Measurements from ENCODE around the gene ANXA6.
"Not testable (repeated sequence)": the region's sequence is repeated elsewhere in the genome, so short reads cannot be mapped to it uniquely, and the experiment has no call there.

ANXA6 gene

GRCh38 chr5:151157426-151158286 lies at the start of gene ANXA6:
Gene ANXA6 (minus strand): TSS chr5:151157779. CDS start chr5:151147901, 9,878 bp downstream.
- DNase-seq (ENCODE audit: low read depth) = peak; percentile 56

DNA sequence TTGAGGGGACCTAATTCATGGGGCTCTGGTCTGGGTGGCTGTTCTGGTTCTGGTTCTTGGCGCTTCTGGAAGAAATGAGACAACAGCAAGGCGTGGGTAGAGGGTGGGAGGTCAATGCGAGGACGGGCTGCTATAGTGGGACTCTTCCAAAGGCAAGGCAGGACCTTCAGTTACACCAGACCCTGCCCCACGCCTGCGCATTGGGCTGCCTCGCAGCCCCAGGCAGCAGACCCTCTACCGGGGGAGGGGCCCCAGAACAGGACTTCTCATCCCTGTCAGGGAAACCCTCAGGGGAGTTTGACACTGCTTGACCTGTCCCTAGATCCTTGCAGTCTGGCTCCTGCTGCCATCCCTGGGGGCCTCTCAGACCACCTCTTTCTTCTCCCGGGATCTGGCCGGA lies 47.8 kb upstream of the ANXA6 start:
- no peak for DNase-seq (ENCODE audit: low read depth)

DNA sequence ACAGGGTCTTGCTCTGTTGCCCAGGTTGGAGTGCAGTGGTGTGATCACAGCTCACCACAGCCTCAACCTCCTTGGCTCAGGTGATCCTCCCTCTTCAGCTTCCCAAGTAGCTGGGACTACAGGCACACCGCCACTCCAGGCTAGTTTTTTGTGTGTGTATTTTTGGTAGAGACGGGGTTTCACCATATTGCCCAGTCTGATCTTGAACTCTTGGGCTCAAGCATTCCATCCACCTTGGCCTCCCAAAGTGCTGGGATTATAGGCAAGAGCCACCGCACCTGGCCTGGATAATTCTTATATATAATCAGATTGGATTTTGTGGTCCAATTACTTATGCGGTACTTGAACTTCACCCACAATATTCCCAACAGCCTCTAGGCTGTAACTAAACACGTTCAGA lies 46.5 kb upstream of the ANXA6 start:
- no peak for DNase-seq (ENCODE audit: low read depth)

DNA sequence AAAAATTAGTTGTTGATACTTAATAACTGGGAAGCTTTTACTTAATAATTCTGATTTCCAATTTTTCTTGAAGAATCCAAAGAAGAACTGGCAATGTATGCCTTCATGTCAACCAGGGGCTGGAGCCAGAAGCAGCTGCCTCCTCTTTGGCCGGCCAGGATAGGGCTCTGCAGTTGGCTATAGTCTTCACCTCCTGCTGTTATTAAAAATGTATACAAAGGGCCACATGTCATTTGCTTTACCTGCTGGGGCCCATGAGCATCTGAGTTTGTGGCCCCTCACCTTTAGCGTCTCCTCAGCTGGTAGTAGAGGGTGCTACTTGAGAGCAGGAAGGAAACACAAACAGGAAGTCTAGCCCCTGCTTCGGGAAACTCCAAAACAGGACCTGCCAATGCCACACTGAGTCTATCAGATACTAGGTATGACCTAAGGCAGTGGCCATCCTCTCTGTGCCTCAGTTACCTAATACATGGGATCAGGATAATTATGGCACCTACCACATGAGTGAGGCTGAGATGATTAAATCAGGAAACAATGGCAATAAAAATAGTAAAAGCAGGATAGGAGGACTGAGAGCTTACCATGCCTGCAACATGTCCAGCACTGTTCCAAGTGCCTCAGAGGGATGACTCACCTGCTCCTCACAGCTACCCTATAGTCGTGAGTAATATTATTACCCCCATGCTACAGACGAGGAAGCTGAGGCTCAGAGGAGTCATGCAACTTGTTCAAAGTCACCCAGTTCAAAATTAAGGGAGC lies 45.0 kb upstream of the ANXA6 start:
- peak; percentile 30 for DNase-seq (ENCODE audit: low read depth)

DNA sequence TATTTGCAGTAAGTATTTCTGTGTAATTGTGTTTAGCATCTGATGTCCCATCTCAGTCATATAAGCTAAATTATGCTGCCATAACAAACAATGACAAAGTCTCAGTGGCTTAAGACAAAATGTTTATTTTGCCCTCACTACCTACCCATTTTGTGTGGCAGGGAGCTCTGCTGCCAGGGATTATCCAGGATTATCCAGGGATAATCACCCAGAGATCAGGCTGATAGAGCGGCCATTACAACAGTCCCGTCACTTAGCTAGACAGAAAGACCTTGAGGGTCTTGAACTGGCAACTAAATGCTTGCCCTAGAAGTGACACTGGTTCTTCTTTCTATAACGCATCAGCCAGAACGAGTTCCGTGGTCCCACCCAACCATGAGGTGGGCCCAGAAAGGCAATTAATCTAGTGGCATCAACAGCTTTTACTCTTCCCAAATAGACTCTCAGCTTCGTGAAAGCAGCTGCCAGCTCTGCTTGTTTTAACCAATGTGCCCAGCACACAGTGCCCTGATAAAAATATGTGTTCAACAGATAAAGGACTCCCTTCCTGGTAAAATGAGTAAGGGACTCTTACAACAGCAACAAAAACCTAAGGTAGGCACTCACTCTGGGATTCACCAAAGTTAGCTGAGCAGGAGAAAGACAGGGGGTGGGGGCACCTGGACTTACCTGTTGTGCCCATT lies 43.5 kb upstream of the ANXA6 start:
- DNase-seq (ENCODE audit: low read depth) = no peak

GRCh38 chr5:151199581-151200185 lies 42.1 kb upstream of the ANXA6 start:
- DNase-seq (ENCODE audit: low read depth) = no peak

- DNase-seq (ENCODE audit: low read depth) = no peak
These were observed 41.3 kb upstream of the ANXA6 start for GRCh38 chr5:151198861-151199260.

DNA sequence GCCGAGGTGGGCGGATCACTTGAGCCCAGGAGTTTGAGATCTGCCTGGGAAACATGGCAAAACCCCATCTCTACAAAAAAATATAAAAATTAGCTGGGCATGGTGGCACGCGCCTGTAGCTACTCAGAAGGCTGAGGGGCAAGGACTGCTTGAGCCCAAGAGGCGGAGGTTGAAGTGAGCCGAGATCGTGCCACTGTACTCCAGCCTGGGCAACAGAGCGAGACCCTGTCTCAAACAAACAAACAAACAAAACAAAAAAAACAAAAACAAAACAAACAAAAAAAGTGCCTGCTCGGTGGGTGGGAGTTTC lies 39.7 kb upstream of the ANXA6 start:
- not testable (repeated sequence) for DNase-seq (ENCODE audit: low read depth)

DNA sequence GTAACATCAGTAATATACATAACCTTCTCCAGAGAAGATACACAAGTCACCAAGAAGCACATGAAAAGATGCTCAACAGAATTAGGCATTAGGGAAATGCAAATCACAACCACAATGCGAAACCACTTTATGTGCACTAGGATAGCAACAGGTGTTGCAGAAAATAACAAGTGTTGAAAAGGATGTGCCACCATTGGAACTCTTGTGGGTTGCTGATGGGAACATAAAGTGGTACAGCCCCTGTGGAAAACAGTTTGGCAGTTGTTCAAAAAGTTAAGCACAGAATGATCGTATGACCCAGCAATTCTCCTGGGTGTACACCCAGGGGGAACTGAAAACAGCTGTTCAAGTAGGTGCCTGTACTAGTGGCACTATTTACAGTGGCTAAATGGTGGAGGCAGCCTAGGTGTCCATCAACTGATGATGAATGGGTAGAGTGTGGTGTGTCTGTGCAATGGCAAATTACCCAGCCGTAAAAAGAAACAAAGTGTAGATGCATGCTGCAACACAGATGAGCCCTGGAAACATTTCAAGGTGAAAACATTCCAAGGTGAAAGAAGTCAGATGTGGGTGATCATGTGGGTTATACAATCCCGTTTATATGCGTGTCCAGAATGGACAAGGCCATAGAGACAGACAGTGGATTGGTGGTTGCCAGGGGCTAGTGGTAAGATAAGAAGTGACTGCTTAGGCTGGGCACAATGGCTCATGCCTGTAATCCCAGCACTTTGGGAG lies 39.1 kb upstream of the ANXA6 start:
- DNase-seq (ENCODE audit: low read depth) = no peak

- no peak for DNase-seq (ENCODE audit: low read depth)
These were observed 38.0 kb upstream of the ANXA6 start for GRCh38 chr5:151195622-151196021.

- DNase-seq (ENCODE audit: low read depth) = no peak
These were observed 35.0 kb upstream of the ANXA6 start for GRCh38 chr5:151192626-151193025.

- no peak for DNase-seq (ENCODE audit: low read depth)
These were observed 34.1 kb upstream of the ANXA6 start for GRCh38 chr5:151191661-151192060.

GRCh38 chr5:151189151-151189550 lies 31.6 kb upstream of the ANXA6 start:
- no peak for DNase-seq (ENCODE audit: low read depth)

GRCh38 chr5:151186538-151186937 lies 29.0 kb upstream of the ANXA6 start:
- DNase-seq (ENCODE audit: low read depth) = no peak

GRCh38 chr5:151186052-151186451 lies 28.5 kb upstream of the ANXA6 start:
- no peak for DNase-seq (ENCODE audit: low read depth)

DNA sequence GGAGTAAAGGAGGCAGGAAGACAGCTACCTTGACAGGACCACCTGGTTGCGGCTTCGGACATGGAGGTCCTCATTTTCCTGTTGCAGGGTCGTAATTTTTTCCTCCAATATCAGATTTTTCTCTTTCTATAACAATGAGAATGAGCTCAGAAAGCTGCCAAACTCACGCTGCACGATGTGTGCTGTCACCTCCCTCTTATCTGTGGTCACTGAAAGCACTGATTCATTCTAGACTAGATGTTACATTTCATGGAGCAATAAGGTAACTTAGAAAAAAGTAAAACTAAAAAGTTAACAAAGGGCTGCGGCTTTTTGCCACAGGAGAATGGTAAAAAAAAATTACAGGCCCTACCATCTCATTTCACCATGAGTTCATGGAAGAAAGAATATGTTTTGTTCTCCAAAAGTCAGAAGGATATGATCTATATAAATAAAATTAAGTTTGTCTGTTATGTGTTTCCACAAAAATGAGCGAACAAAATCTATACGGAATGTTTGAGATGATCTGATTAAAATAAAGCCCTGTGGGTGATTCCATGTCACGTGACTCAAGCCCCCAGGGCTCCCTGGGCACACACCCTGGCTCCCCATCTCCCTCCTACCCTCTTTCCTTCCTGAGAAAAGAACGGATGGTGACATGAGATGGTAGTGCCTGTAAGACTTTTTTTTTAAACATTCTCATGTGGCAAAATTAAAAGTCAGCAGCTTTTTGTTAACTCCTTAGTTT lies 26.9 kb upstream of the ANXA6 start:
- DNase-seq (ENCODE audit: low read depth) = no peak

- DNase-seq (ENCODE audit: low read depth) = no peak
These were observed 26.1 kb upstream of the ANXA6 start for GRCh38 chr5:151183456-151184245.

GRCh38 chr5:151182976-151183375 lies 25.4 kb upstream of the ANXA6 start:
- DNase-seq (ENCODE audit: low read depth) = no peak

GRCh38 chr5:151182524-151182900 lies 24.9 kb upstream of the ANXA6 start:
- DNase-seq (ENCODE audit: low read depth) = no peak

DNA sequence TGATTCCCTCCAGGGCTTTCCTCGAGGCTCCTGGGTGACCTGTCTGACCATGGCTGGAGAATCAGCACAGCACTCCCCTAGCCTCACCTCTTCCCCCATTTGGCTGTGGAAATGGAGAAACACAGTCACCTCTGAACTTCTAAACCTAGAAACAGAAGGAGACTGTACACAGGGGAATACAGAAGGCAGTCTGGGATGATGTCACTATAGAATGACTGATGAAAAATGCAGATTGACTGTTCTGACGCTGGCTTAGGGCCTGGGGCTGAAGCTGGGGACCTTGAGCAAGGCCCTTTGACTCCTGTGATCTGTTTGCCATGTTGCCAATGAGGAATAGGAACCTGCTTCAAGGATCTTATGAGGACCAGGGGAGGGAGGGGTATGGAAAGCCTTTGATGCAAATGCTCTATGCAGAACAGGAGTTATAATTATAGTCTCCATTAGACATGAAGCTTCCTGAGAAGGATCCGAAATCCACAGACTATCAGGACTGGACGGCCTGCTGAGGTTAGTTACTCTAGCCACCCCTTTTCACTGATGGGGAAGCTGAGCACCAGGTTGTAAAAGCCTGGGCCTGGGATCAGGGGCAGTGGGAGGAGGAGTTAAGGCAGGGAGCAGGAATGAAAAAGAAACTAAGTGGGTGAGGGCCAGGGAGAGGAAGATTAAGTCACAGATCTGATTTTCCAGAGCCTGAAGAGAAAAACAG lies 24.4 kb upstream of the ANXA6 start:
- no peak for DNase-seq (ENCODE audit: low read depth)

All from T-helper 22 cell (primary cell).